ENCODE measurements around the gene RNF34. TPM values are rescaled to one million over a fixed set of nuclear protein-coding genes. Genes with fewer than 3 reads are reported as not detected.

Gene RNF34
- polyA plus RNA-seq, 1 of the 3 experiments (the other 2 are of a cell fraction) = 29.4 TPM

GRCh38 chr12:121466794-121467637 lies 67.1 kb downstream of the RNF34 start:
- POLR2A ChIA-PET = interaction anchor here (0.5 kb wide), 1 partner anchor 184 kb away, joined by 3 read pairs; no protein-coding TSS in a partner anchor
- peaks cover 44% of the 10 kb centered on the region for H3K79me2 ChIP-seq (ENCODE audit: insufficient read depth)
- no peaks in the 10 kb centered on the region for H3K9me2 ChIP-seq
- H3K4me1 ChIP-seq (ENCODE audit: control insufficient read depth in 1 of 2, insufficient read depth in 2 of 2, low read depth in 1 of 2, low read length in 1 of 2) = peaks cover 0 to 14% of the 10 kb centered on the region in 2 experiments; a peak in 1 of 4 replicates
- peak overlapping the region; percentile 58 to 59; a peak in 3 of 4 replicates for H3K4me3 ChIP-seq (ENCODE audit: low read depth in 2 of 2, low read length in 1 of 2)
- H3K9ac ChIP-seq = no peak overlapping the region; the same call in 1 of the 2 replicates
- H4K20me1 ChIP-seq (ENCODE audit: insufficient read depth) = peaks cover 21% of the 10 kb centered on the region
- TF ChIP-seq TAF1 (IDR thresholded peaks at IDR 0.05; ENCODE audit: borderline replicate concordance, low read depth, low read length) (peak; percentile 6; the same call in 1 of the 2 replicates), CHD2 (IDR thresholded peaks at IDR 0.05; ENCODE audit: low read length, partially characterized antibody) (no peak), REST (IDR thresholded peaks at IDR 0.05; ENCODE audit: low read depth, low read length) (no peak), SIN3A (IDR thresholded peaks at IDR 0.05; ENCODE audit: borderline replicate concordance, low read depth, low read length) (no peak), EZH2phosphoT487 (IDR thresholded peaks at IDR 0.05; ENCODE audit: borderline replicate concordance, low read depth) (no peak), NFIC (IDR thresholded peaks at IDR 0.05; ENCODE audit: borderline replicate concordance) (no peak), YY1 (IDR thresholded peaks at IDR 0.05; ENCODE audit: low read depth) (no peak)
- TF ChIP-seq, protein P1, sequence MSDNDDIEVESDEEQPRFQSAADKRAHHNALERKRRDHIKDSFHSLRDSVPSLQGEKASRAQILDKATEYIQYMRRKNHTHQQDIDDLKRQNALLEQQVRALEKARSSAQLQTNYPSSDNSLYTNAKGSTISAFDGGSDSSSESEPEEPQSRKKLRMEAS (IDR thresholded peaks at IDR 0.05; ENCODE audit: low read depth) = peak; percentile 32; the same call in 1 of the 2 replicates
- peak overlapping the region in 1 of 2 experiments; percentile 60; a peak in 2 of 4 replicates for H3K27ac ChIP-seq (ENCODE audit: low read depth in 2 of 2, low read length in 1 of 2)
- no peaks in the 10 kb centered on the region for H3K9me3 ChIP-seq
- H3F3A ChIP-seq (replicated peaks; ENCODE audit: insufficient read depth) = peaks cover 11% of the 10 kb centered on the region
- CTCF ChIA-PET = interaction anchor here (1.0 to 1.6 kb wide), 3 partner anchors 24 to 327 kb away, joined by 3 to 5 read pairs (median 4); partner anchors contain the start of gene RHOF
- no peaks in the 10 kb centered on the region for H3K36me3 ChIP-seq (replicated peaks in 1 of 2; ENCODE audit: control insufficient read depth in 1 of 2, insufficient read depth in 2 of 2, low read length in 1 of 2)
- H3K27me3 ChIP-seq (ENCODE audit: insufficient read depth) = no peaks in the 10 kb centered on the region
- DNase-seq = peak; percentile 99
- H3K4me2 ChIP-seq = peak overlapping the region; percentile 79; the same call in 1 of the 2 replicates
- WGBS (ENCODE audit: low lambda C conversion rate) = no CpG with 5 or more reads among the region's 139 CpGs
- H2AFZ ChIP-seq (ENCODE audit: low read depth) = no peak overlapping the region
